ENCODE measurements around the gene MRPL34.
A peak's percentile ranks its signal among the peaks of the same experiment; 100 is the strongest.

The MRPL34 gene

GRCh38 chr19:17309198-17309964 lies 3.7 kb downstream of the MRPL34 start, which contains the start of gene DDA1:
DDA1 (plus strand) TSS chr19:17309563; CDS start chr19:17309655, 92 bp downstream.
- TF ChIP-seq CTCF (IDR thresholded peaks at IDR 0.05; ENCODE audit: low read depth, low read length, missing control alignments), result no peak
- DNase-seq (ENCODE audit: low read depth), result peak; percentile 100

GRCh38 chr19:17309965-17310461 lies 4.3 kb downstream of the MRPL34 start:
- TF ChIP-seq CTCF (IDR thresholded peaks at IDR 0.05; ENCODE audit: low read depth, low read length, missing control alignments), result no peak
- peak overlapping the region; percentile 99 for H3K4me3 ChIP-seq (ENCODE audit: low read depth, low read length)
- DNase-seq (ENCODE audit: low read depth), result no peak
- in situ Hi-C loops (cut with HindIII; ENCODE audit: low sequenced_read_pairs), result loop anchor here (25.0 kb wide), 1 partner anchor 148 kb away; no protein-coding TSS in a partner anchor

More at GRCh38 chr19:17309198-17309964, 3.7 kb downstream of the MRPL34 start, which contains the start of gene DDA1:
- H3K4me3 ChIP-seq (ENCODE audit: low read depth, low read length), result peak within 1 kb of the TSS; percentile 99
- in situ Hi-C loops (cut with HindIII; ENCODE audit: low sequenced_read_pairs), result loop anchor here (25.0 kb wide), 1 partner anchor 147 kb away; no protein-coding TSS in a partner anchor

GRCh38 chr19:17311455-17312188 lies 6.0 kb downstream of the MRPL34 start:
- DNase-seq (ENCODE audit: low read depth), result no peak
- in situ Hi-C loops (cut with HindIII; ENCODE audit: low sequenced_read_pairs), result loop anchor here (25.0 kb wide), 1 partner anchor 149 kb away; no protein-coding TSS in a partner anchor
- TF ChIP-seq CTCF (IDR thresholded peaks at IDR 0.05; ENCODE audit: low read depth, low read length, missing control alignments), result no peak
- H3K4me3 ChIP-seq (ENCODE audit: low read depth, low read length), result no peak overlapping the region

- H3K4me3 ChIP-seq (ENCODE audit: low read depth, low read length), result no peak overlapping the region
- TF ChIP-seq CTCF (IDR thresholded peaks at IDR 0.05; ENCODE audit: low read depth, low read length, missing control alignments), result no peak
- in situ Hi-C loops (cut with HindIII; ENCODE audit: low sequenced_read_pairs), result loop anchor here (25.0 kb wide), 1 partner anchor 150 kb away; no protein-coding TSS in a partner anchor
- DNase-seq (ENCODE audit: low read depth), result no peak
These were observed 6.8 kb downstream of the MRPL34 start for GRCh38 chr19:17312189-17313113.

GRCh38 chr19:17314007-17314593 lies 8.4 kb downstream of the MRPL34 start:
- DNase-seq (ENCODE audit: low read depth), result no peak
- no peak overlapping the region for H3K4me3 ChIP-seq (ENCODE audit: low read depth, low read length)
- TF ChIP-seq CTCF (IDR thresholded peaks at IDR 0.05; ENCODE audit: low read depth, low read length, missing control alignments), result no peak
- in situ Hi-C loops (cut with HindIII; ENCODE audit: low sequenced_read_pairs), result loop anchor here (25.0 kb wide), 1 partner anchor 152 kb away; no protein-coding TSS in a partner anchor

Measured in astrocyte of the cerebellum (primary cell).